Ovary (tissue), 9 donors: Measurements from ENCODE around the gene NPAS3. TPM values are rescaled to one million over a fixed set of nuclear protein-coding genes. Genes with fewer than 3 reads are reported as not detected.

ENCODE experiments used
- DNase-seq, 5 donors: peaks; one replicate each; pipeline ENCODE4 v3.0.0-alpha.2; 2019 to 2020
- H3K27ac ChIP-seq, 2 donors: fragments of 200-600 bp; one replicate each; pipeline versions ENCODE4 v1.5.1 to v1.8.0; 2019 to 2022
- H3K27me3 ChIP-seq: fragments of 200-600 bp; one replicate; pipeline ENCODE4 v1.8.0; 2022
- H3K36me3 ChIP-seq: fragments of 200-600 bp; sonication (generic); one replicate; pipeline ENCODE4 v1.5.1; 2019
- H3K4me1 ChIP-seq: one replicate; pipeline ENCODE4 v1.8.1; 2013; ENCODE audit warnings: mild to moderate bottlenecking, moderate library complexity; ENCODE audit not compliant: insufficient read depth
- H3K4me3 ChIP-seq: fragments of 200-600 bp; sonication (generic); one replicate; pipeline ENCODE4 v1.5.1; 2017
- H3K9me3 ChIP-seq, 2 donors: fragments of 200-600 bp in 1 of 2; sonication (generic) in 1 of 2; one replicate each; pipeline versions ENCODE4 v1.5.1 to v1.8.1; 2013 to 2019; ENCODE audit warnings: mild to moderate bottlenecking in 1 of 2, moderate library complexity in 1 of 2
- CTCF ChIP-seq, 3 donors: fragments of 450-650 bp in 2 of 3; fragments of 200-600 bp in 1 of 3; IDR thresholded peaks; one replicate each; pipeline versions ENCODE4 v1.5.1 to v1.8.0; 2016 to 2022; ENCODE audit warnings: antibody characterized with exemption in 3 of 3, mild to moderate bottlenecking in 1 of 3
- EP300 ChIP-seq: sonication (generic); formaldehyde crosslinking; IDR thresholded peaks from one replicate; pipeline ENCODE4 v1.6.1; 2017; ENCODE audit warnings: antibody characterized with exemption
- POLR2A ChIP-seq: fragments of 450-650 bp; IDR thresholded peaks from one replicate; pipeline ENCODE4 v1.6.1; 2017; ENCODE audit warnings: antibody characterized with exemption, mild to moderate bottlenecking, moderate library complexity
- WGBS, 3 donors: extraction: QIAGEN DNeasy Blood & Tissue Kit in 1 of 3; methylation state at CpG; one replicate each; pipeline versions ENCODE4 v1.1.5 to v1.1.7; 2013 to 2017; 5-methylcytosine and 5-hydroxymethylcytosine counted together
- intact Hi-C, 4 donors: fragments of 100-400 bp; cut with DNase I; formaldehyde crosslinking; loops; one replicate each; pipeline versions ENCODE4 v1.11.0 to v1.15.1; 2022 to 2023
- polyA plus RNA-seq, 2 donors: library from polyadenylated mRNA; stranded (reverse); fragments of 200-250 nt in 1 of 2; fragments of 350-450 nt in 1 of 2; fragmentation: Illumina TruSeq in 1 of 2; extraction: RNeasy Lipid Tissue Mini Kit (QIAGEN cat#74804) in 1 of 2; gene quantifications; one replicate each; pipeline ENCODE4 v1.2.3, GENCODE V29; 2013 to 2014
- total RNA-seq, 7 donors: library from RNA; depleted of rRNA in 2 of 7; stranded (reverse); fragments of >200 nt in 2 of 7; fragmentation: NEBNext Ultra II Directional in 3 of 7; extraction: Animal tissue kit (Norgen Biotek cat#: 25700) in 3 of 7; gene quantifications; one replicate each; pipeline versions ENCODE4 v1.1.0 to v1.2.4, GENCODE V29; 2016 to 2023
- donor health status: DM: no; HTN: no; CAD: no; lungs with moderate emphysema.
- donor health status: DM: no; HTN: no; CAD: no.
- donor health status: Bipolar disorder and iron deficiency.
- donor health status: DM: yes; HTN: yes; CAD: no.
- donor health status: DM: no; HTN: no; CAD: no.
- donor health status: DM: yes; HTN: yes; CAD: no.

Gene NPAS3
- total and polyA plus RNA-seq, 9 donors: 1.9 to 15.4 (median 11.4) TPM

- WGBS, 3 donors: 74 to 85% (median 81%) methylated on average over 4 of the region's 4 CpGs
- H3K27ac ChIP-seq: no peak overlapping the region
- H3K27me3 ChIP-seq: no peaks in the 10 kb centered on the region
- intact Hi-C loops: no loop called here
- TF ChIP-seq EP300: no peak
- TF ChIP-seq POLR2A: no peak
- TF ChIP-seq CTCF (IDR thresholded peaks at IDR 0.05): no peak
- no peaks in the 10 kb centered on the region for H3K9me3 ChIP-seq
- no peak overlapping the region for H3K4me3 ChIP-seq
- no peaks in the 10 kb centered on the region for H3K36me3 ChIP-seq
- no peak for DNase-seq
- H3K4me1 ChIP-seq: no peaks in the 10 kb centered on the region
Measured at GRCh38 chr14:33720284-33720787, 781.7 kb downstream of the NPAS3 start.

DNA sequence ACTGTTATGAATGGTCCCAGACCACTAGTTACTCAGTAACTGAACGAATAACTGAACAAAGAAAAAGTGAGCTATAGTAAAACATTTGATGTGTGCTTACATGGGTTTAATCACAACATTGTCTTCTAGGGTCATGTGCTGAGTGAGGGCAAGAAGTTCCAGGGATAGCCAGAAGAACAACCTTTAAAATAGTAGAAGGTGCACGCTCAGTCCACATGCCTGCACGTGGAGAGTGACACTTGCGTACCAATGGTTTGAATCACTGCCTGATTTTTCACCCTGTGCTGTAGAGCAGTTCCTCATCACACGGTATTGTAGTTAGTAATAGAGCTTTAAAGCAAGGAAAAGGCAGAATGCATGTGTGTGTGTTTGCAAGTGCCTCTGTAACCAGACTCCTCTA, 788.0 kb downstream of the NPAS3 start:
- WGBS, 3 donors: 73 to 92% (median 74%) methylated on average over 5 of the region's 5 CpGs
- TF ChIP-seq EP300: no peak
- TF ChIP-seq POLR2A: no peak
- no peak for TF ChIP-seq CTCF (IDR thresholded peaks at IDR 0.05)
- Histone ChIP-seq H3K4me3 (no peak overlapping the region), H3K27me3 (no peaks in the 10 kb centered on the region), H3K4me1 (no peaks in the 10 kb centered on the region), H3K27ac (no peak overlapping the region), H3K9me3 (no peaks in the 10 kb centered on the region), H3K36me3 (no peaks in the 10 kb centered on the region)
- no peak for DNase-seq
- intact Hi-C loops: no loop called here

GRCh38 chr14:33727606-33728005, 788.9 kb downstream of the NPAS3 start:
- Histone ChIP-seq H3K36me3 (no peaks in the 10 kb centered on the region), H3K27me3 (no peaks in the 10 kb centered on the region), H3K9me3 (no peaks in the 10 kb centered on the region), H3K4me3 (no peak overlapping the region), H3K4me1 (no peaks in the 10 kb centered on the region), H3K27ac (no peak overlapping the region)
- no peak for TF ChIP-seq EP300
- no peak for TF ChIP-seq CTCF (IDR thresholded peaks at IDR 0.05)
- no peak for TF ChIP-seq POLR2A
- intact Hi-C loops: no loop called here
- 74 to 93% (median 84%) methylated on average over 6 of the region's 6 CpGs for WGBS, 3 donors
- DNase-seq: no peak

DNA sequence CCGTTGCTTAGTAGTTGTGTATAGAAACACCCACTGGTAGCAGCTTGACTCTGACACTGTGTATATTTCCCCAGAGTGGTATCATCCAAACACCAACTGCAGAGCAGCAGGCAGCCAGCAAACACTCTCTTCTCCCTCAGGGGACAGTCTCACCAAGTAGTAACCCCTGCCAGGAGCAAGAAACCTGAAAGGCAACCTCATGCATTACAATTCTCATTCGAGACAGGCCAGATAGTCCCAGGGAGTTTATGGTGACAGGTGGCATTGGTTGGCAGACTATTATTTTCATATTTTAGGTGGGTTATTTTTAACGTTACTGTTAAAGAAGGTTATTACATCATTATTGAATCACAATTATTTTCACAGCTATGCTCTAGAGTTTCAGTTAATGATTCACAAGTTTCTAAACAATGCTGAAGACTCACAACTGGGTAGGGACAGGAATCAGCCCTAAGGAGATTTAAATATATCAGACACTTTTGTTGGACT, 789.4 kb downstream of the NPAS3 start:
- Histone ChIP-seq H3K27ac (no peak overlapping the region), H3K36me3 (no peaks in the 10 kb centered on the region), H3K4me1 (no peaks in the 10 kb centered on the region), H3K27me3 (no peaks in the 10 kb centered on the region), H3K9me3 (no peaks in the 10 kb centered on the region), H3K4me3 (no peak overlapping the region)
- no peak for TF ChIP-seq POLR2A
- TF ChIP-seq CTCF (IDR thresholded peaks at IDR 0.05): no peak
- no peak for TF ChIP-seq EP300
- DNase-seq: no peak
- intact Hi-C loops: no loop called here
- 68 to 80% (median 77%) methylated on average over 3 of the region's 3 CpGs for WGBS, 3 donors
